Parathyroid adenoma (tissue), 2 donors: Measurements from ENCODE around the gene BOLL.

ENCODE experiments used
- H2AFZ ChIP-seq: fragments of 300-600 bp; sonication (generic); one replicate; pipeline ENCODE4 v1.7.0; 2017; ENCODE audit warnings: antibody characterized with exemption, mild to moderate bottlenecking
- H3K27ac ChIP-seq: fragments of 300-600 bp; sonication (generic); one replicate; pipeline ENCODE4 v1.7.0; 2017
- H3K27me3 ChIP-seq: fragments of 300-600 bp; sonication (generic); one replicate; pipeline ENCODE4 v1.7.0; 2017; ENCODE audit warnings: low read length; ENCODE audit not compliant: control insufficient read depth, insufficient read depth
- H3K36me3 ChIP-seq: fragments of 300-600 bp; sonication (generic); one replicate; pipeline ENCODE4 v1.7.0; 2017; ENCODE audit warnings: low read length; ENCODE audit not compliant: control insufficient read depth, insufficient read depth
- H3K4me1 ChIP-seq: fragments of 300-600 bp; sonication (generic); one replicate; pipeline ENCODE4 v1.7.0; 2017; ENCODE audit warnings: control low read depth
- H3K4me2 ChIP-seq: fragments of 300-600 bp; sonication (generic); one replicate; pipeline ENCODE4 v1.7.0; 2017; ENCODE audit warnings: low read length
- H3K4me3 ChIP-seq: fragments of 300-600 bp; sonication (generic); one replicate; pipeline ENCODE4 v1.7.0; 2017; ENCODE audit warnings: low read depth, low read length
- H3K79me2 ChIP-seq: fragments of 300-600 bp; sonication (generic); one replicate; pipeline ENCODE4 v1.7.0; 2017; ENCODE audit warnings: control low read depth
- H3K9ac ChIP-seq: fragments of 300-600 bp; sonication (generic); one replicate; pipeline ENCODE4 v1.7.0; 2017; ENCODE audit warnings: mild to moderate bottlenecking
- H3K9me3 ChIP-seq: fragments of 300-600 bp; sonication (generic); one replicate; pipeline ENCODE4 v1.7.0; 2017; ENCODE audit warnings: low read length; ENCODE audit not compliant: control insufficient read depth
- TF ChIP-seq, protein P1 (sequence below): fragments of 300-600 bp; sonication (generic); IDR thresholded peaks from one replicate; pipeline ENCODE4 v1.7.0; 2017; ENCODE audit warnings: antibody characterized with exemption, mild to moderate bottlenecking
- donor health status: primary hyperparathyroidism.

Gene BOLL

GRCh38 chr2:197798187-197798586 is 13.1 kb upstream of the BOLL start:
- Histone ChIP-seq H3K4me2 (no peak overlapping the region), H3K79me2 (no peaks in the 10 kb centered on the region), H3K27me3 (no peaks in the 10 kb centered on the region), H3K9me3 (no peaks in the 10 kb centered on the region), H3K9ac (no peak overlapping the region), H3K4me3 (no peak overlapping the region), H3K36me3 (no peaks in the 10 kb centered on the region), H2AFZ (no peak overlapping the region), H3K4me1 (no peaks in the 10 kb centered on the region), H3K27ac (no peak overlapping the region)
- TF ChIP-seq, protein P1, sequence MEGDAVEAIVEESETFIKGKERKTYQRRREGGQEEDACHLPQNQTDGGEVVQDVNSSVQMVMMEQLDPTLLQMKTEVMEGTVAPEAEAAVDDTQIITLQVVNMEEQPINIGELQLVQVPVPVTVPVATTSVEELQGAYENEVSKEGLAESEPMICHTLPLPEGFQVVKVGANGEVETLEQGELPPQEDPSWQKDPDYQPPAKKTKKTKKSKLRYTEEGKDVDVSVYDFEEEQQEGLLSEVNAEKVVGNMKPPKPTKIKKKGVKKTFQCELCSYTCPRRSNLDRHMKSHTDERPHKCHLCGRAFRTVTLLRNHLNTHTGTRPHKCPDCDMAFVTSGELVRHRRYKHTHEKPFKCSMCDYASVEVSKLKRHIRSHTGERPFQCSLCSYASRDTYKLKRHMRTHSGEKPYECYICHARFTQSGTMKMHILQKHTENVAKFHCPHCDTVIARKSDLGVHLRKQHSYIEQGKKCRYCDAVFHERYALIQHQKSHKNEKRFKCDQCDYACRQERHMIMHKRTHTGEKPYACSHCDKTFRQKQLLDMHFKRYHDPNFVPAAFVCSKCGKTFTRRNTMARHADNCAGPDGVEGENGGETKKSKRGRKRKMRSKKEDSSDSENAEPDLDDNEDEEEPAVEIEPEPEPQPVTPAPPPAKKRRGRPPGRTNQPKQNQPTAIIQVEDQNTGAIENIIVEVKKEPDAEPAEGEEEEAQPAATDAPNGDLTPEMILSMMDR: no peak

DNA sequence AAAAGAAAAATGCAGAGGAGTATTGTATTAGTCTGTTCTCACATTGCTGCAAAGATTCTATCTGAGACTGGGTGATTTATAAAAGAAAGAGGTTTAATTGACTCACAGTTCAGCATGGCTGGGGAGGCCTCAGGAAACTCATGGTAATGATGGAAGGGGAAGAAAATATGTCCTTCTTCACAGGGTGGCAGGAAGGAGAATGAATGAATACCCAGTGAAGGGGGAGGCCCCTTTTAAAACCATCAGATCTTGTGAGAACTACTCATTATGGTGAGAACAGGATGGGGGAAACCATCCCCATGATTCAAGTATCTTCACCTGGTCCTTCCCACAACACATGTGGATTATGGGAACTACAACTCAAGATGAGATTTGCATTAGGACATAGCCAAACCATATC is 10.2 kb upstream of the BOLL start:
- Histone ChIP-seq H3K9ac (no peak overlapping the region), H3K27me3 (no peaks in the 10 kb centered on the region), H3K4me1 (no peaks in the 10 kb centered on the region), H3K27ac (no peak overlapping the region), H2AFZ (no peak overlapping the region), H3K4me2 (no peak overlapping the region), H3K79me2 (no peaks in the 10 kb centered on the region), H3K36me3 (no peaks in the 10 kb centered on the region), H3K4me3 (no peak overlapping the region), H3K9me3 (no peaks in the 10 kb centered on the region)
- TF ChIP-seq, protein P1: no peak

GRCh38 chr2:197793456-197793855 is 8.3 kb upstream of the BOLL start:
- no peaks in the 10 kb centered on the region for H3K4me1 ChIP-seq
- H3K4me3 ChIP-seq: no peak overlapping the region
- H3K36me3 ChIP-seq: no peaks in the 10 kb centered on the region
- H3K4me2 ChIP-seq: no peak overlapping the region
- no peak overlapping the region for H2AFZ ChIP-seq
- H3K9ac ChIP-seq: no peak overlapping the region
- no peaks in the 10 kb centered on the region for H3K27me3 ChIP-seq
- TF ChIP-seq, protein P1: no peak
- H3K9me3 ChIP-seq: no peaks in the 10 kb centered on the region
- no peaks in the 10 kb centered on the region for H3K79me2 ChIP-seq
- no peak overlapping the region for H3K27ac ChIP-seq

DNA sequence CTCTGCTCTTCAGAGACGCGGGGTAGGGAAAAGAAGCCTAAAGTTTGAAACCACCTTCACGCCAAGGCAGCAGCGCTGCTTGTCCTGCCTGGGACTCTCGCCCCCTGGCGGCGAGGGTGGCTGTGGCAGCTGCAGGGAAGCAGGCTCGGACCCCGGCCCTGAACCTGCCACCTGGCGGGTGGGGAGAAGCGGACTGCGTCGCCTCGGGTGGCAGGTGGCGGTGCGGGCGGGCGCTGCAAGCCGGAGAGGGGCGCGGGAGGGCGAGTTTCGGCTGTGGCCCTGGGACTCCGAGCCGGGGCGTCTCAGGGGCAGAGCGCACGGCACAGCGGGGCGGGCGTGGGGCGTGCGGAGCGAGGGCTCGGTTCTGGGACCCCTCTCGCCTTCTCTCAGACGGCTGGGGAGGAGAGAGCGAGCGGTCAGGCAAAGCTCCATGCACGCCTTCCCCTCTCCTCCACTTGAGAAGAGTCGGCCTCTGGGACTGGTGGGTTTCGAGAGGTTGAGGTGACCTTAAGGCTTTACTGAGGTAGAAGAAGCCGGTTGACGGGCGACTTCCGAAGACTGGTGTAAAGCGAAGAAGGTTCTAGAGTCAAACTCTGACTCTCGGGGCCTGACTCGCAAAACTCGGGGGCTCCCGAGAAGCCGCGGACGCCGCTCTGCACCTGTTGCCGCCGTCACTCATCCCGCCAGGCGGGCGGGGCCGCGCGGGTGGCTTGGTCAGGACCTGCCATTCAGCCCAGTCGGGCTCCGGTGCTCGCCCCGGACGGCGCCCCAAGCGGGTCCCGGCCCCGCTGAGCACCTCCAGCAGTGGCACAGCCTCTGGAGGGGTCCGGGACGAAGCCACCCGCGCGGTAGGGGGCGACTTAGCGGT is 1.1 kb upstream of the BOLL start:
- peak overlapping the region; percentile 64 for H3K4me2 ChIP-seq
- H3K9me3 ChIP-seq: no peaks in the 10 kb centered on the region
- no peaks in the 10 kb centered on the region for H3K36me3 ChIP-seq
- no peaks in the 10 kb centered on the region for H3K4me1 ChIP-seq
- H3K27me3 ChIP-seq: no peaks in the 10 kb centered on the region
- peak overlapping the region; percentile 65 for H2AFZ ChIP-seq
- H3K27ac ChIP-seq: no peak overlapping the region
- H3K79me2 ChIP-seq: no peaks in the 10 kb centered on the region
- H3K4me3 ChIP-seq: peak overlapping the region; percentile 46
- TF ChIP-seq, protein P1: no peak
- no peak overlapping the region for H3K9ac ChIP-seq

DNA sequence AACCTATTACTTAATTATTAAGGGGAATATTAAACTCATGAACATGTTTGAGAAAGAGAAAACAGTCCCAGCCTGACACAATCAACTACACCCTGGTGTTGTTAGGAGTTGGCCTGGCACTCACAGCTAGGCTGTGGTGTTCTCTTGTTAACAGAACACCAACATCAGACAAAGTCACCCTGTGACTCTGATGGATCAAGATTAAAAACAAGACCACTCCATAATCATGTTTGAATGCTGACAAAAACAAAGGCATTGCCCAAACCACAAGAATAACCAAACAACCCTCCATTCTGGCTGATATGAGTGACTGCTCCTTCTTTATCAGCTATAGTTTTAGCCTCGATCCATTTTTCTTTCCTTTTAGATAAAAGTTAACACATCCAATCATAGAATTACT is 3.0 kb downstream of the BOLL start:
- TF ChIP-seq, protein P1: no peak
- Histone ChIP-seq H3K4me2 (no peak overlapping the region), H3K36me3 (no peaks in the 10 kb centered on the region), H3K9ac (no peak overlapping the region), H3K27ac (no peak overlapping the region), H3K27me3 (no peaks in the 10 kb centered on the region), H2AFZ (no peak overlapping the region), H3K9me3 (no peaks in the 10 kb centered on the region), H3K4me3 (no peak overlapping the region), H3K79me2 (no peaks in the 10 kb centered on the region), H3K4me1 (no peaks in the 10 kb centered on the region)
